Pulmonary artery endothelial cell (primary cell): ENCODE data around the gene PIK3CA. TPM values are rescaled to one million over a fixed set of nuclear protein-coding genes. Genes with fewer than 3 reads are reported as not detected.

Source experiments
- DNase-seq: peaks from one replicate; pipeline ENCODE4 v3.0.0-alpha.2; 2011; ENCODE audit warnings: low read depth, low spot score
- total RNA-seq: library from RNA; depleted of rRNA; stranded (reverse); fragments of >200 nt; gene quantifications from 2 replicates; pipeline ENCODE4 v1.2.3, GENCODE V29; 2014

Gene PIK3CA
- total RNA-seq, 1 donor from 2014 or later, result 26.2 TPM

DNA sequence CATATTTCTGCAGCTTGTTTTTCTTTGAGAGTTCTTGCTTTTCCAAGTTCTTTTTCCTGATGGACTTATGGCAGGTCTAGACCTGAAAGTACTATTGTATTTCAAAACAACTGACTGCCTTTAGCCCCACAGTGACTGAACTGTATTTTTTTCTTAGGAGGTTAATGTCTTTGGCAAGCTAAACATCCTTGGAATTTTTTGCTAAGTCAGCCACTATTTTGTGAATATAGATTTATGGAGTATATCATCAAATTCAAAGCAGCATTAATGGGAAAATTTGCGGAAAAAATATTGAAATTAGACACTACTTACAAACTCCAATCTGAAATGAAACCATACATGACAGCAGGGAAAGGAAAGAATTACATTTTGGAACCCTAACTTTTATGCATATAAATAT lies 8.6 kb downstream of the PIK3CA start:
- no peak for DNase-seq

GRCh38 chr3:179158336-179159039 lies 10.3 kb downstream of the PIK3CA start:
- DNase-seq, result no peak

GRCh38 chr3:179163503-179163902 lies 15.3 kb downstream of the PIK3CA start:
- DNase-seq, result no peak

DNA sequence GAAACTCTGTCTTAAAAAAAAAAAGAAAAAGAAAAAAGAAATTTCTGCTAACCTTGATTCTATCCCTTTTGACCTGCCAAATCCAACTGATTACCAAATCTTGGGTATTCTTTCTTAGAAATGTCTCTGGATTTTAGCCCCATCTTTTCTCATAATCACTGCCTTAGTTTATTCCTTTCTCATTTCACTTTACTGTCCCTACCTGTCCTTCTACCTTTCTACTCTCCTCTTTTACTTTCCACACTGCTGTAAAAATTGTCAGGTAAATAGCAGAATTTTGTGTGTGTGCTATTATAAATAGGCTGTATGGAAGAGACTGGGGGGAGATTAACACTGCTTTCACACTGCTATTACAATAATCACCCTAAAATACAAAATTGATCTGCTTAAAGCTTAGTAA lies 16.7 kb downstream of the PIK3CA start:
- no peak for DNase-seq

- no peak for DNase-seq
These were observed 18.5 kb downstream of the PIK3CA start for GRCh38 chr3:179166561-179167201.

DNA sequence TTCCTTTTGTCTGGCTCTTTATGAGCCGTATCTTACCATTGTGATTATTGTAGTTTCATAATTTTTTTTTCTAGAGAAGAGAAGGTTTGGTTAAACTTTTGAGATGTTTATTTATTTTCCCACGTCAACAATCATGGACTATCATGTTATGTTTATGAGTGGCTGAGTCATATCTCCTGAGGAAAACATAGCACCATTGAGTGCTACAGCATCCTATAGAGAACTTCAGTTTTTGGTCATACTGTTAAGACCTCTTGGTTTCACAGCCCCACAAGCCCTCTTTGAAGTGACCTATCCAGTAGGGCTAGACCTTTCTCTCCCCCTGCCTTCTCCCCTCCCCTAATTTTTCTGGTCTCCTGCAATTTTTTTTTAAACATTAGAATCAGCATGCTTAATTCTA lies 20.8 kb downstream of the PIK3CA start:
- DNase-seq, result no peak

- no peak for DNase-seq
These were observed 24.4 kb downstream of the PIK3CA start for GRCh38 chr3:179172546-179172945.

DNA sequence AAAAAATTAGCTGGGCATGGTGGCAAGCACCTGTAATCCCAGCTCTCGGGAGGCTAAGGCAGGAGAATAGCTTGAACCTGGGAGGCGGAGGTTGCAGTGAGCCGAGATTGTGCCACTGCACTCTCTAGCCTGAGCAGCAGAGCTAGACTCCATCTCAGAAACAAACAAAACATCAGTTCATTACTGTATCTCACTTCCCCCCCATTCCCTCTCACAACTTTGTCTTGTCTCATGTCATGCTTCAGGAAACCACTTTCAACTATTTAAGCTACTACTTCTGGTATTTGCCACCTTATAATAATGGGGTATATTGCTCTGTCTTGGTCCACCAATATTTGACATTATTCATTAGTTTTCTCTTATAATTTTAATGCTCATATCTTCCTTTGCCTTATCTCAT lies 26.2 kb downstream of the PIK3CA start:
- no peak for DNase-seq

DNA sequence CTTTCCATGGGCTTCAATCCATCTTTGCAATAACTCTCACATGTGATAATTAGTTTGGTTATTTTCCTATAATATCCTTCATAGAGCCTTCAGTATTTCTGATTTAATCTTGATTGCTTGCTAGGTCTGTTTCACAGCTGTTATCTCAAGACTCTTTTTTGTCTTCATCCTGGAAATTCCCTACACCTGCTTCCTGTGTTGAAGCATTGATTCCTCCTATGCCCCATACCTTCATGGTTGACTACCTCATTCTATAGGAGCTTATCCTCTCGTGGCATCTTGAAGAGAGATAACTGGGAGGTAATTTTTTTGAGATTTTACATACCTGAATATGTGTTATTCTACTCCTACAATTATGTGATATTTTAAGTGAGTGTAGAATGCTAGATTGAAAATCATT lies 26.7 kb downstream of the PIK3CA start:
- no peak for DNase-seq

- no peak for DNase-seq
These were observed 27.2 kb downstream of the PIK3CA start for GRCh38 chr3:179175358-179175757.

GRCh38 chr3:179177611-179178010 lies 29.5 kb downstream of the PIK3CA start:
- no peak for DNase-seq

GRCh38 chr3:179179256-179179655 lies 31.1 kb downstream of the PIK3CA start:
- DNase-seq, result no peak

GRCh38 chr3:179179979-179180759 lies 32.0 kb downstream of the PIK3CA start:
- no peak for DNase-seq

- no peak for DNase-seq
These were observed 32.9 kb downstream of the PIK3CA start for GRCh38 chr3:179181021-179181472.

DNA sequence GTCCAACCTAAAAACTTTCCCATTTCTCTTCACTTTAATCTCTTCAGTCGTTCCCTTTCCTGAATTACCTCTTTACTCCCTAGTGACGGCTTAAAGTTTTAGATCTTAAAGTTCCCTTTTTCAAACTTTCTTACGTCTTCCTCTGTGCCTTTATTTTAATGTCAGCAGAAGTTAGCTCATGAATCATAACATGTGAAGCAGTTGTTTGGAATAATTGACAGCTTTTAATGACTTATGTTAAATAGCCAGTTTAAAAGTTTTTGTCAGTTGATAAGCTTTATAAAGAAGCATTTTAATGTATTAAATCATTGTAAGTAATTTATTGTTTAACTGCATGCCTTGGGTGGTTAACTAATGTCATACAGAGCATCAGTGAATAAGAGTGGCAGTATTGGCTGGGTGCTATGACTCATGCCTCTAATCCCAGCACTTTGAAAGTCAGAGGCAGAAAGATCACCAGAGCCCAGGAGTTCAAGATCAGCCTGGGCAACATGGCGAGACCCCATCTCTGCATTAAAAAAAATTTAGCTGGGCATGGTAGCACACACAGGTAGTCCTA lies 33.9 kb downstream of the PIK3CA start:
- no peak for DNase-seq

GRCh38 chr3:179182902-179183301 lies 34.7 kb downstream of the PIK3CA start:
- DNase-seq, result no peak

GRCh38 chr3:179184826-179185225 lies 36.7 kb downstream of the PIK3CA start:
- DNase-seq, result no peak

- no peak for DNase-seq
These were observed 38.3 kb downstream of the PIK3CA start for GRCh38 chr3:179186426-179186825.

DNA sequence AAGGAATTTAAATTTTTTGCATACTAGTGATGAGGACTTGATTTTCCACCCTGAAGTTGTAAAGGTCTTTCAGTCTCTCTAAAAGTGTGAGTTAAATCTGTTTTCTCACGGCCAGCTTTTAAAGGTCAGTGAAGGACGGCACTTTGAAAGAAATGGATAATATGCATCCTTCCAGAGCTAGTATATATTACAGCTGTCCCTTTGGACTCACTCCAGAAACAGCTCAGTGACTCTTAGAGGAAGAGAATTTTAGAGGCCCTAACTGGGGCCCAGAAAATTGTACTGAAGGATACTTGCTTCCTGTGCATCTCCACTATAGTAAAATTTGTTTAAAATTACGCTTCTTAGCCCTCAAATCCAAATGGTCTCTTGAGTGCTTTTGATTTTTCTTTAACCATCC lies 41.6 kb downstream of the PIK3CA start:
- DNase-seq, result no peak

DNA sequence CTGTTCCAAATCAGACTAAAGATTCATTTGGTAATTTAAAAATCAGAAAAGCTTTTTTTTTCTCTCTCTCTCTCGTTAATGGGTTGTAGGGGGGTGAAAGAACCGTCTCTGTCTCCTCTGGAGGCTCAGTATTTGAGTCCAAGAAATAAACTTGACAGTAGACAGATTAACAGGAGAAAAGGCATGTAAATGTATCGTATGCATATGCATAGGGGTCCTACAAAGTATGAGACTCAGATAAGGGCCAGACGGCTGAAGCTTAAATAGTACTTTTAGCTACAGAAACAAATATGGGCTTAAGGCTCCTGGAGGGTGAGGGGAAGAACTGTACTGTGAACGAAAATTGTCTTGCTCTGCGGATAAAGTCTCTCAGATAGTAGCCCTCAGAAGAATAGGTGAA lies 42.4 kb downstream of the PIK3CA start:
- DNase-seq, result no peak

DNA sequence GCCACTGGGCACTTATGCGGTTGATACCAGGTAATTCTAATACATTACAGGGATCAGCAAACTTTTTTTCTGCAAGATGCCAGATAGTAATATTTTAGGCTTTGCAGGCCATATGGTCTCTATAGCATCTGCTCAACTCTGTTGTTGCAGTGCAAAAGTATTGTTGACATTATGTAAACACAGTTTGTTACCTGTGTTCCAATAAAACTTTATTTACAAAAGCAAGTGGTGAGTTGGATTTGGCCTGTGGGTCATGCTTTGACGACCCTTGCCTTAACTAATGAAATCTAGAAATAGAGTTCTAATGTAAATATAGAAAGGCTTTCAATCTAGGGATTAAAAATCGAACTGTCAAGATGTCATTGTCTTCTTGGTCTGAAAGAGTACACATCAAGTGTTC lies 44.4 kb downstream of the PIK3CA start:
- no peak for DNase-seq

DNA sequence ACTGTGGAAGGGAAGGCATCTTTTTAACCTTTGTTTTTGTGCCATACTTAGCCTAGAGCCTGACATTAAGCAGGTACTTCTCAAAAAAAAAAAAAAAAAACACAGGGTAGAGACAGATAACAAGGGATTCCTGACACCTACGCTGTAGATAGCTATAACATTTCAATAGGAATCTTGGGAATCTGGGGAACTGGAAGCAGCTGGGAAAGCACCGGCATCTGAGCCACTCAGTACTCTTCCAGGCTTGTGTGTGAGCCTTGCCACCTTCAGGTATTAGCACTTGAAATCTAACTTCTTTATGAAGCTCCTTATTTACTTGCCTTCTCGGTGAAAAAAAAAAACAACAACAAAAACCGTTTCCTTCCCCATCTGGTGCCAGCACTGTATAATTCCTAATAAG lies 46.8 kb downstream of the PIK3CA start:
- DNase-seq, result no peak
